Stomach smooth muscle (tissue), 2 donors: ENCODE measurements around the gene APBA3.

Source experiments
- H3K27ac ChIP-seq: one replicate; pipeline ENCODE4 v1.7.0; 2013; ENCODE audit warnings: mild to moderate bottlenecking, low read length, inconsistent platforms
- H3K27me3 ChIP-seq, 2 donors: one replicate each; pipeline ENCODE4 v1.7.0; 2013; ENCODE audit warnings: low read length in 2 of 2; ENCODE audit not compliant: insufficient read depth in 2 of 2, control insufficient read depth in 1 of 2
- H3K36me3 ChIP-seq, 2 donors: one replicate each; pipeline ENCODE4 v1.7.0; 2013; ENCODE audit warnings: low read length in 2 of 2; ENCODE audit not compliant: control insufficient read depth in 2 of 2, insufficient read depth in 2 of 2
- H3K4me1 ChIP-seq: one replicate; pipeline ENCODE4 v1.7.0; 2013; ENCODE audit warnings: low read length; ENCODE audit not compliant: control insufficient read depth, insufficient read depth
- H3K4me3 ChIP-seq, 2 donors: one replicate each; pipeline ENCODE4 v1.7.0; 2013; ENCODE audit warnings: low read length in 2 of 2
- H3K9ac ChIP-seq, 2 donors: one replicate each; pipeline ENCODE4 v1.7.0; 2013; ENCODE audit warnings: low read length in 2 of 2, mild to moderate bottlenecking in 1 of 2
- H3K9me3 ChIP-seq, 2 donors: one replicate each; pipeline ENCODE4 v1.7.0; 2013; ENCODE audit warnings: low read length in 2 of 2; ENCODE audit not compliant: control insufficient read depth in 2 of 2
- donor health status: healthy.
- donor health status: Pancreatic carcinoma.

The APBA3 gene, protein sequence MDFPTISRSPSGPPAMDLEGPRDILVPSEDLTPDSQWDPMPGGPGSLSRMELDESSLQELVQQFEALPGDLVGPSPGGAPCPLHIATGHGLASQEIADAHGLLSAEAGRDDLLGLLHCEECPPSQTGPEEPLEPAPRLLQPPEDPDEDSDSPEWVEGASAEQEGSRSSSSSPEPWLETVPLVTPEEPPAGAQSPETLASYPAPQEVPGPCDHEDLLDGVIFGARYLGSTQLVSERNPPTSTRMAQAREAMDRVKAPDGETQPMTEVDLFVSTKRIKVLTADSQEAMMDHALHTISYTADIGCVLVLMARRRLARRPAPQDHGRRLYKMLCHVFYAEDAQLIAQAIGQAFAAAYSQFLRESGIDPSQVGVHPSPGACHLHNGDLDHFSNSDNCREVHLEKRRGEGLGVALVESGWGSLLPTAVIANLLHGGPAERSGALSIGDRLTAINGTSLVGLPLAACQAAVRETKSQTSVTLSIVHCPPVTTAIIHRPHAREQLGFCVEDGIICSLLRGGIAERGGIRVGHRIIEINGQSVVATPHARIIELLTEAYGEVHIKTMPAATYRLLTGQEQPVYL

DNA sequence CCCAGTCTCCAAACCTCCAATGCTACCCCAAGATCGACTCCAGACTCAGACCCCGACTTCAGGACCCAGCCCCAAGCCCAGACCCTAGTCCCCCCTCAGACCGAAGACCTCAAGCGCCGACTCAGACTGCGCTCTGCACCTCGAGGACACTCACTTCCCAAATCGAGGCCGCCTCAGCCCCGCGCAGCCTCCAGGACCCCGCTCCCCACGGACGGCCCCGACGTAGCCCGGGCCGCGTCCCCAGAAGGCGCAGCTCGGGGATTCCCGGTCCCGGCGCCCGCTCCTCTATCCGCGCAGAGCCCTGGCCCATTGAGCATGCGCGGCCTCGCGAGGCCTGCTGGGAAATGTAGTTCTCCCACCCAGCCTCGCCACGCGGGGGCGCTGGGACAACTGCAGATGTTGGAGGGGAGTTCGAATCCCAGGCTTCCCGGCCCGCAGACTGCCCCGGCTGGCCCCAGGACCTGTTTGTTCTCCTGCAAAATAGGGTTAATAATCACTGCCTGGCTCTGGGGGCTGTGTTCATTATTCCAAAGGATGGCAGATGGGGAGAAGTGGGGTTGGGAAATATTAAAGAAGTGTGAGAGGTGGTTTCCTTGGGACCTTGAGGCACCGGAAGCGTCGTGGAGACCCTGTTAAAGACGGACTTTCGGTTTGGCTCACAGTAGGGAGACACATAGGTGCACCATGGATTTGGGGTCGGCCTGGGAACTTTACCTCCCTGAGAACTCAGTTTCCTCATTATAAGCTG is at the start of gene APBA3:
APBA3 (minus strand) TSS at position 311 of the 748 bp plus-strand sequence. CDS start 1,428 bp downstream, outside the sequence.
- H3K27me3 ChIP-seq = no peaks in the 10 kb centered on the region
- peaks cover 32% of the 10 kb centered on the region for H3K4me1 ChIP-seq
- H3K4me3 ChIP-seq = peak within 1 kb of the TSS; percentile 96 to 98
- no peaks in the 10 kb centered on the region for H3K9me3 ChIP-seq
- peaks cover 6 to 19% of the 10 kb centered on the region in 2 donors for H3K36me3 ChIP-seq
- H3K9ac ChIP-seq = peak within 1 kb of the TSS; percentile 97 to 100
- peak within 1 kb of the TSS; percentile 98 for H3K27ac ChIP-seq

DNA sequence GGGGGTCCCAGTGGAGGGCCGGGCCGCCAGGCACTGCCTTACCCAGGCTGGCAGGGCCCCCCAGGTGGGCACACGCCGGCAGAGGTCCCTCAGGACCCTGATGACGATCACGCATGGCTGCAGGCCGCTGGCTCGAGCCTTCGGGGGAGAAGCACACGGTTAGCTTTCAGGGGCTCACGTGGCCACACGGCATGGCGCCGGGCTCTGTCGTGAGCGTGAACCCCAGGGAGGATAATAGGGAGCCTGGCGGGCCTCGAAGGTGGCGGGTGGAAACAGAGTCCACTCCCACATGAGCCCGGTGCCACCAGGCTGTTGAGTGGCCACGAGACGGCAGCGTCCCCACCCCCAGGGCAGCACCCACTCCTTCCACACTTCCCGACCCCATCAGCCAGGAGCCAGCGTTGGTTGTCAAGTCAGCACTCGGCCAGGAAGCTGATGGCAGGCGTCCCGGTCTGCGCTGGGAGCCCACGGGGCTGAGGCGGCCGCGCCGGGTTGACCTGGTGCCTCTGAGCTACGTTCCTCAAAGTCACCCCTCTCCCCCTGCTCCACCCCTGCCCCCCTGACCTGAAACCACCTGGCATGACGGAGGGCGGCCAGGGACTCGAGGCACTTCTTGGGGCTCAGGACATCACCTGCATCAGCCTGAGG is 49.3 kb upstream of the APBA3 start:
- H3K9me3 ChIP-seq = peaks cover 0 to 2% of the 10 kb centered on the region in 2 donors
- no peak overlapping the region for H3K27ac ChIP-seq
- no peaks in the 10 kb centered on the region for H3K4me1 ChIP-seq
- H3K36me3 ChIP-seq = no peaks in the 10 kb centered on the region
- H3K4me3 ChIP-seq = no peak overlapping the region
- H3K27me3 ChIP-seq = peaks cover 0 to 4% of the 10 kb centered on the region in 2 donors
- no peak overlapping the region for H3K9ac ChIP-seq

DNA sequence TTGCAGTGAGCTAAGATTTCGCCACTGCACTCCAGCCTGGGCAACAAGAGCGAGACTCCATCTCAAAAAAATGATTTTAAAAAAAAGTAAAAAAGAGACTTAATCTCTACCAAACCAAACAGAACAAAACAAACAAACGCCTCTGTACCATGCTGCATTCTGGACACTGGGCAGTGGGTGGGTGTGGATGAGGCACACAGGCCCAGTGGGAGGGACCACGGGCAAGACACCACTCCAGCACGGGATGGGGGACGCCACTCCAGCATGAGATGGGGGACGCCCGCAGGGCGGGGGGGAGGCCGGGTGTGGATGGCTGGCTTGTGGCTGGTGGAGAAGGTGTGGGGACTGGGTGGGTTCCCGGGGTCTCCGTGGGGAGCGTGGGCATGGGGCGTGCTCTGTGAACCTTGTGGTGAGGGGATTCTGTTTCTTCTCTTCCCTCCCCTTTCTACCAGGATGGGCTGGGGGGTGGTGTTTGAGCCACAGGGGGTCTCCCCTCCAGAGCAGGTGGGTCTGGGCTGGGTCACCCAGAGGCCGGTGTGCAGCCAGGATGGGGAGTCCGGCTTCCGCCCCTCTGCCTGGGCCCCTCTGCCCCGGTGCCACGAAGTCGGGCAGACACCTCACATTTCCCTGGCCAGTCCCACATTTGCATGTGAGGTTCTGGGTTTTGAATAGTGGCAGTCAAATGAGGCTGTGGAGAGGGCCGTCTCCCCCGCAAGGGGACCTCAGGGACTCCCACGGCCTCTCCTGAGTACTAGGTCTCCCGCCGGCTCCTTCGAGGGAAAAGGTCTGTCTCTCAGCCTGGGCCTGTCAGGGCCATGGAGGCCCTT is 48.6 kb upstream of the APBA3 start:
- Histone ChIP-seq H3K27ac (no peak overlapping the region), H3K4me1 (no peaks in the 10 kb centered on the region), H3K9ac (no peak overlapping the region), H3K36me3 (no peaks in the 10 kb centered on the region), H3K4me3 (no peak overlapping the region), H3K27me3 (peaks cover 0 to 4% of the 10 kb centered on the region in 2 donors), H3K9me3 (peaks cover 0 to 2% of the 10 kb centered on the region in 2 donors)

DNA sequence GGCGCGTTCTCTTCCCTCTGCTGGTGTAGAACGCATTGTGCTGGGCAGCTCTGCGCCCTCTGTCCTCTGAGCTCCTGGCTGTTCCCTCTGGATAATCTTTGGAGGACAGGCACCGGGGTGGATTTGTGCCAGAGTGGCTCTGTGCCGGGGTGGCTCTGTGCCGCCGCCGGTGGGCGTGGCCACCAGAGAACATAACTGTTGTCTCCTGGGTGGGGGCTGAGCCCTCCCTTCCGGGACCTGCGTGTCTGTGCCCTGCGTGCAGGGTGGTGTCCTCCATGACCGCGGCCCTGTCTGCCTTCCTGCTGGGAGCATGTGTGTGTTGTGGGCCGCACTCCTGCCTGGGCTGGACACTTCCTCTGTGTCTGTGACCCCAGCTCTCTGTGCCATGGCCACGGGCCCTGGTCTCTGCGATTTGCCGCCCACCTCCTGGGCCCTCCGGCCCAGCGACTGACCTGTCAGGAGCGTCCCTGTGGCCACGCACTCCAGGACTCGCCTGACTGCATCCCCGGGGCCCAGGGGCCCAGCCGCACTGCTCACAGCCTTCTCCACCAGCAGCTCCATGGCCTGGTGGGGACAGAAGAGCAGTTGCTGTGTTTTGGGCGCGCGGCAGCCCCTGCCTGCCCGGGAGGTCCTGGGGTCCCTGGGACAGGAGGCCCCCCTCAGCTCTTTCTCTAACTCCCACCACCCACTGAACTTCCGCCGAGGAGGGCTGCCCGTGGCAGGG is 47.1 kb upstream of the APBA3 start:
- H3K9me3 ChIP-seq = peaks cover 0 to 2% of the 10 kb centered on the region in 2 donors
- no peak overlapping the region for H3K9ac ChIP-seq
- peaks cover 0 to 6% of the 10 kb centered on the region in 2 donors for H3K27me3 ChIP-seq
- H3K4me3 ChIP-seq = no peak overlapping the region
- H3K4me1 ChIP-seq = no peaks in the 10 kb centered on the region
- no peaks in the 10 kb centered on the region for H3K36me3 ChIP-seq
- H3K27ac ChIP-seq = no peak overlapping the region

DNA sequence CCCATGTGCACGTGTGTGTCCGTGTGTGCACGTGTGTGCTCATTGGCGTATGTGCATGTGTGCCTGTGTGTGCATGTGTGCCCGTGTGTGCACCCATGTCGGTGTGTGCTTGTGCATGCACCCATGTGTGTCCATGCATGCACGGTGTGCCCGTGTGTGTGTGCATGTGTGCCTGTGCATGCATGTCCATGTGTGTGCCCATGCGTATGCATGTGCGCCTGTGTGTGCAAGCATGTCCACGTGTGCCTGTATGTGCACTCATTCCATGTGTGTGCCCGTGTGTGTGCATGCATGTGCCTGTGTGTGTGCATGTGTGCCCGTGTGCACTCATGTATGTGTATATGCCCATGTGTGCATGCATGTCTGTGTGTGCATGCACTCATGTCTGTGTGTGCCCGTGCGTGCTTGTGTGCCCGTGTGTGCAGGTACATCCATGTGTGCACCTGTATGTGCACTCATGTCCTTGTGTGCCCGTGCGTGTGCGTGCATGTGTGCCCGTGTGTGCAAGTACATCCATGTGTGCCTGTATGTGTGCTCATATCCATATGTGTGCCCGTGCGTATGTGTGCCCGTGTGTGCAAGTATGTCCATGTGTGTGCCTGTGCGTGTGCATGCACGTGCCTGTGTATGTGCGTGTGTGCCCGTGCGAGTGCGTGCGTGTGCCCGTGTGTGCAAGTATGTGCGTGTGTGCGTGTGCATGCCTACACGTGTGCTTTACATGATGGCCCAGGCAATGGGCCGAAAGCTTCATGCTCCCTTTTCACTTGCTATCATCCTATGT is 46.3 kb upstream of the APBA3 start:
- Histone ChIP-seq H3K27me3 (peaks cover 3 to 8% of the 10 kb centered on the region in 2 donors), H3K27ac (no peak overlapping the region)

DNA sequence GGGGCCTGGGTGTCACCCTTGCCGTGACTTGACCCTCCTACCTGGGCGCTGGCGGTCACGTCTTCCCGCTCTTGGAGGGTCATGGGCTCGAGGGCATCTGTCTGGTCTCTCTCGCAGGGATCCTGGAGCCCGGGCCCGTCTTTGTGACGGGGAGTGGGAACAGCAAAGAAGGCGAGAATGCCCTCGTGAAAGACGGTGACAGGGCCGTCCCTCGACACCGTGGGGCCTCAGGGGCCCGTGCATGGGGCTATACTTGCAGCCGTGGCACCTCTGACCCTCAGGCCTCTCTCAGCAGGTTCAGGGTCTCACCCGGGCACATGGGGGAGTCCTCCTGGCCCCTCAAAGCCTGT is 45.6 kb upstream of the APBA3 start:
- Histone ChIP-seq H3K36me3 (no peaks in the 10 kb centered on the region), H3K9me3 (peaks cover 0 to 2% of the 10 kb centered on the region in 2 donors), H3K27me3 (peaks cover 3 to 8% of the 10 kb centered on the region in 2 donors), H3K27ac (no peak overlapping the region), H3K4me3 (no peak overlapping the region), H3K9ac (no peak overlapping the region), H3K4me1 (no peaks in the 10 kb centered on the region)

More for the DNA sequence above, 46.3 kb upstream of the APBA3 start:
- H3K4me1 ChIP-seq = no peaks in the 10 kb centered on the region
- H3K4me3 ChIP-seq = no peak overlapping the region
- H3K36me3 ChIP-seq = no peaks in the 10 kb centered on the region
- peaks cover 0 to 2% of the 10 kb centered on the region in 2 donors for H3K9me3 ChIP-seq
- no peak overlapping the region for H3K9ac ChIP-seq

DNA sequence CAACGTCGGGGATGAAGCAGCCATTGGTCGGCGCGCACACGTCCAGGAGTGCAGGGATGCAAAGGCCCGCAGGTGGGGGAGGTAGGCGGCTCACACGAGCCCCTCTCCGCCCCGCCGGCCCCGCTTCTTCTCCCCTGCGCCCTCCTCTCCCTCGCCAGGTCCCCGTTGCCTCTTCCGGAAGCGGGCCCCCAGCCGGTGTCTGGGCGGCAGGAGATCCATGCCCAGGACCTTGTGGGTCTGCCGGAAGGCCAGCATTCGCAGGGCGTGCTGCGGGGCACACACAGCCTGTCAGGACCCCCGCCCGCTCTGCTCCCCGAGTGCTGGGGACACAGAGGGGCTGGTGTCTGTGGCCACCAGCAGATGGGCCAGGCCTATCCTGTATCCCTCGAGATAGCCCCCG is 44.4 kb upstream of the APBA3 start:
- H3K27ac ChIP-seq = no peak overlapping the region
- H3K4me3 ChIP-seq = no peak overlapping the region
- no peaks in the 10 kb centered on the region for H3K36me3 ChIP-seq
- H3K4me1 ChIP-seq = peaks cover 9% of the 10 kb centered on the region
- H3K9me3 ChIP-seq = peaks cover 0 to 2% of the 10 kb centered on the region in 2 donors
- peaks cover 14 to 20% of the 10 kb centered on the region in 2 donors for H3K27me3 ChIP-seq
- no peak overlapping the region for H3K9ac ChIP-seq

DNA sequence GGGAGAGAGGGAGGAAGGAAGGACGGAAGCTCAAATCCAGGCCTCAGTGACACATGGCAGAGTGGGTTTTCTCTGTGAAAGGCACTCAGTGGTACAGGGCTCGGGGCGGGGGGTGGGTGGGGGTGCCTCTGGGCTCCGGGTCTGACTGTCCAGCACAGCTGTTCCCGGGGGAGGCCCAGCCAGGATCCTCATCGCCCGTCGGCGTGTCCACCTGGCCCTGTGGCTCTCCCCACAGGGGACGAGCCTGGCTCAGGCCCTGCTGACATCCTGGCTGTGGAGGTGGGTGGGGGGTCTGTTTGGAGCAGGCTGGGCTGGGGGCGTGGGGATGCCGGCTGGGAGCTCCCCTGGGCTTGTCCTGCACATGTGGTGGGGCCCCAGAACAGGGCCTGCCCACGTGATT is 42.9 kb upstream of the APBA3 start:
- Histone ChIP-seq H3K9ac (no peak overlapping the region), H3K27ac (no peak overlapping the region), H3K27me3 (peaks cover 14 to 21% of the 10 kb centered on the region in 2 donors), H3K4me3 (no peak overlapping the region), H3K36me3 (no peaks in the 10 kb centered on the region), H3K4me1 (peaks cover 9% of the 10 kb centered on the region), H3K9me3 (peaks cover 0 to 2% of the 10 kb centered on the region in 2 donors)

DNA sequence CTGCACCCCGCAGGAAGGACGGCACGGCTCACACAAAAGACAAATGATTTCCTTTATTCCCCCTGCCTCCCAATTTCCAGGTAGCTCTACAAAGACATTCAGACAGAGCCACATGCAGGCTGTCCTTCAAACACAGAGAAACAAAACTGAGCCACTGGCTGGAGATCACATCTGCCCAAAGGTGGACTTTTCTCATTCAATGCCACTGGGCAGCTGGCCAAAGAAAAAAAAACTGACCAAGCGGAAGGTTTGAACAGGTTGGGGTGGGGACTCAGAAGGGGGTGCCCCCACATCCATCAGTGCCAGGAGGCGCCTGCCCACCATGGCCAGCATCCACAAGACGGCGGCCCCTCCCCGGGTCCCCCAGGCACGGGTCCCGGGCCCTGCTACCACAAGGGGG is 42.5 kb upstream of the APBA3 start:
- Histone ChIP-seq H3K9ac (no peak overlapping the region), H3K9me3 (peaks cover 0 to 2% of the 10 kb centered on the region in 2 donors), H3K4me1 (peaks cover 9% of the 10 kb centered on the region), H3K27ac (no peak overlapping the region), H3K4me3 (no peak overlapping the region), H3K36me3 (no peaks in the 10 kb centered on the region), H3K27me3 (peaks cover 18 to 25% of the 10 kb centered on the region in 2 donors)
